HG02571 (cell line): ENCODE results near the gene ITGA11.
"Not testable (repeated sequence)": the region's sequence is repeated elsewhere in the genome, so short reads cannot be mapped to it uniquely, and the experiment has no call there.

Experiments
- ATAC-seq: cut with Tn5 transposase; IDR thresholded peaks from one replicate; pipeline ENCODE4 v1.9.1; 2021; ENCODE audit warnings: mild to moderate bottlenecking, moderate library complexity; ENCODE audit not compliant: unreplicated experiment

ITGA11 gene

DNA sequence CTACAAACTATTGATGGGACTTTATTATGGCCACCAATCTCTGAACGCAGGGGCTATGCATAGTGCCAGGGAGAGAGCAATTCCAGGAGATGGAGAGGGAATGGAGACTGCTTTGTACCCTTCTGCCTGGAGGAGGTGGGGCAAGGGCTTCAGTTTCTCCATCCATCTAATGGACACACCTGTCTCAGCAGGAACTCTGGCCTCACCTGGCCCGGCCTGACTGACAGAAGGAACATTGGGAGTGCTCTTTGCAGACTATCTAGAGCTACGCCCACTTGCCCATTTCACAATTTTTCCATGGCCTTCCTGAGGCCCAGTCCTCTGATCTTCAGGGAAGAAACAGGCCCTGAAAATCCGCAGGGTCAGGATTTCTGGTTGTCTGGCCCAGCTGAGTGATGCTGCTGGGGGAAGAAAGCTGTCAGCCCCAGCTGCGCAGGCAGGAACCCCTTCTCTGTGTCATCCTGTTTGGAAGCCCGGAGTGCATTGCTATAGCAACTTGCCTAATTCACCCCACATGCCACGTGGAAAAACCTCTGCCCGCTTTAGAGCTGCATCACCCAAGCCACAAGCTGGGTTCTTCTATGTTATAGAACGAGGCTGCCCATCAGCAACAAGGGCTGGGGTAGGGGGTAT lies 6.4 kb downstream of the ITGA11 start:
- no peak for ATAC-seq

DNA sequence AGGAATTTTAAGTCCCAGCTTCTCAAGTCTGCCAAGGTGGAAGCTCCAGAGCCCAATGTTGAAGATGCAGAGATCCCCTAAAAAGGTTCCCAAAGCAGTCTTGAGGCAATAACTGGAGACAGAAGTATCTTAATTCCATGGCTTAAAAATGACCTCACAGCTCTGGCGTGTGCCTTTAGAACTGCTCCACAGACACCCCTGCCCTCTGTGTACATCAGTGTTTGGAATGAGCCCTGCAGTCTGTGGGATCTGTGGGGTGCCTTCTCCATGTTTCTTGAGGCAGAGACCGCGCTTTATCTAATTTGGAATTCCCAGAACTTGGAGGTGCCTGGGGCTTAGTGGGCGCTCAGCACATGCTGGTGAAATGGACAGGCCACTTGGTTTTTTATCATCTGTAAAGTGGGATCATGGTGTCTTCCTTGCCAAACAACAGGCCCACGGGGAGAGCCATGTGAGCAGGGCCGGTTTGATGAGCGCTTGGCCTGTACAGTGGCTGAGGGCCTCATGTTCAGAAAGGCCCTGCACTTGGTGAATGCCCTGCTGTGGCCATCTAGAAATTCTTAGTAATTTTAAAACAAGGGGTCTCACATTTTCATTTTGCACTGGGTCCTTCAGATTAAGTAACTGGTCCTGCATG lies 7.1 kb downstream of the ITGA11 start:
- no peak for ATAC-seq

DNA sequence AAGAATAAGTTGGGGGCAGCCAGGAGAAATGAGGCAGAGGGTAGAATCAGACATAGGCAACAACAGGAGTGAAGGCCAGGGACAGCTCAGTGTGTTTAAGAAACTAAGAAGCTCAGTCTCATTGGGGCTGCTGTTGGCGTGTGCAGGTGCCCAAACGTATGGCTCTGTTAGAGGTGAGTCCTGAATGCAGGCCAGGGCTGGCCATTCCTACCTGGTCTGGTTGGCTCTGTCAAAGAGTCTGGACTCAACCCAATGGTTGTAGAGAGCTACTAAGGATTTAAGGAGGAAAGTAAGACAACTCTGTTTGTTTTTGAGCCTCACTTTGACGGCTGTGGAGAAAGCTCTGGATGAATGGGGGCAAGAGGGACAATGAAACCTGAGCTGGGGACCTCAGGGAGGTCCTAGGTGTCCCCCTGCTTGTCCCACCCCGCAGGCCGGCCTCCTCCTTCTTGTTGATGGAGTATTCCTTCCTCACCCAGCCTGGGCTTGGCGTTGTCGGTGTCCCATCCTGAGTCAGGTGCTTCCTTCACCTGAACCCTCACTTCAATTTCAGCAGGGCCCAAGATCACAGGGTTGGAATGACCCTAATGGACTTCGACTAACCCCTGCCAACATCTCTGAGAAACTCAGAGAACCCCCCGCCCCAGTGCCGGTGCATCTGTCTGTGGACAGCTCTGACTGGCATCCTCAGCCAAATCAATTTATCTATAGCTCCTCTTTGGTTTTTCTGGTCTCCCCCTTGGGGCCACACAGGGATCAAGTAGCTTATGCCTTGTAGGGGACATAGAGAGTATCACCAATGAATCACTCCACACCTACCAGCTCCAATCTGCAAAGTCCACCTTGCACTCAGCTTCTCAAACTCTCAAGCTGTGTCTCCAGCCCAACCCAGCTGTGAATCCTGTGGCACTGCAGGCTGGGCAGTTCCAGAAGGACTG lies 8.3 kb downstream of the ITGA11 start:
- ATAC-seq: no peak

- ATAC-seq: not testable (repeated sequence)
These were observed 9.4 kb downstream of the ITGA11 start for GRCh38 chr15:68422403-68423145.

DNA sequence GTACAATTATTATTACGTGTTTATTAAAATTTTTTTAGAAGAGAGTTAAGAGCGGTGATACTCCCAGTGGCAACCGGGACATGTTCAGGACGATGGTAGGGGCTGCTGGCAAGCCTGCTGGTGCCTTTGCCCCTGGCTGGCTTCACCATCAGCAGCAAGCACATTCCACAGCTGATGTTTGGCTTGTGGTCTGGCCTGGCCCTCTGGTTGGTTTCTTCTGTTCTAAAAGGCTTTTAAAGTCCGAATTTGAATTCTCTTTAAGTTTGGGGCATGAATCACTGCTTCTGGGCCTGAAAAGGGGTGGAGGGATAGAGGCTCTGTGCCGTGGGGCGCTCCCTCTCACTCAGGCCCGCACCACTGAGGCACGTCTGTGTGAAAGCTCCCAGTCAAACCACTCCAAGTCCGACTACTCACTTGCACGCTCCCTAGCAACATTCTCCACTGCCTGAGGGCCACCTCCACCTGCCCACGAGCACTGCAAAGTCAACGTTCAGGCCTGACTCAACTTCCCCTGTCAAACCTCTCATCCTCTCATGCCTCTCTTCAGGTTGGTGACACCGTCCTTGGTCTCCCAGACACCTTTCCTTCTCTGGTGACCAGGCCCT lies 10.1 kb downstream of the ITGA11 start:
- ATAC-seq: no peak

- ATAC-seq: no peak
These were observed 10.8 kb downstream of the ITGA11 start for GRCh38 chr15:68421115-68421551.

GRCh38 chr15:68420186-68420684 lies 11.7 kb downstream of the ITGA11 start:
- no peak for ATAC-seq

- ATAC-seq: no peak
These were observed 12.4 kb downstream of the ITGA11 start for GRCh38 chr15:68419301-68420175.

DNA sequence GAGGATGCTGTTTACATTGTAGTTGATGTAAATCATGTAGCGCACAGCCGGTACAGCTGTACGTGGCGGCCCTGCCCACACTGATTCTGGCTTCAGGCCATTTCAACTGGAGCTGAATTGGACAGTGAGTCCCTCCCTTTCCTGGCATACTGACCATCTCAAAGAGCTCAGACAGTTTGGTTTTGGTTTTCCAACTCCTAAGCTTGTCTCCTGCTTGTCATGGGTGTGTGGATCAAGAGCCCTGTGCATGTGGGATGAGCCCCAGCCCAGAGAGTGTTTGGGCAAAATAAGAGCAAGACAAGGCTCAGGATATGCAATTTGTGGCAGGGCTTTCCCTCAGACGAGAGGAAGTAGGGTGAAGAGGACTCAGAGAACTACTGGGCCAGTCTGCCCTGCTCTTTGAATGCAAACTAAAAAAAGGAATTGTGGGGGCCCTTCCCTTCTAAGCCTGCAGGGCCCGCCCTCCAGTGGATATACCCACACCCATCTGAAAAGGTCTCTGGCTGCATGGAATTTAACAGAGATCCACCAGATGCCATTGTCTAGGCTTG lies 13.3 kb downstream of the ITGA11 start:
- no peak for ATAC-seq

GRCh38 chr15:68417897-68418296 lies 14.1 kb downstream of the ITGA11 start:
- ATAC-seq: no peak

DNA sequence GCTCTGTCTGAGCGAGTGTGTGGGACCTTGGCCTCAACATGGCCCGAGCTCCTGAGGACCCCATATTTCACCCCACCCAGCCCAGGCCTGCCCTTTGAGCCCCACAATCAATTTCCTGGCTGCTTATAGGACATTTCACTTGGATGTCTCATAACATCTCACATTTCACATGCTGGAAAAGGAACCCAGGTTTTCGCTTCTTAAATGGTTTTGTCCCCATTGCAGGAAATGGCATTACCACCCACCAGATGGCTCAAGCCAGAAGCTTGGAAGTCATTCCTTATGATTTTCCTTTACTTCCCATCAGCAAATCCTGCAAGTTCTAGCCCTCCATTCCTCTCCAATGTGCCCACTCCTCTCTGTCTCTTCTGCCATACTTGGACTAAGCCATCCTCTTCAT lies 14.9 kb downstream of the ITGA11 start:
- ATAC-seq: no peak

DNA sequence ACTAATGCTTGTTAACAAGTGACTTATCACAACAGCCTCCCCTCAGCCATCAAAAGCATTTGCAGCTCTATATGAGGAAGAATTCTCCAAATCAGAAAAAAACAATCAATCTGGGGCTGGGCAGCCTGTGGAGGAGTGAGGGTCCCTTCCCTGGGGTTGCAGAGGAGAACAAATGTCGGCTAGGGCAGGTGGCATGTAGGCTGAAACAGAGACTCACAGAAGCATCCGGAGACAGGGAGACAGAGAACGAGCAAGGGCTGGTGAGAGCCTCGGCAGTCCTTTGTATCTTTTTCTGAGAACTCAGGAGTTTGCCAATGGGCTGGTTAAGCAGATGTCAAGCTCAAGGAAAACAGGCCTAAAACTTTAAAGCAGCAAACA lies 15.8 kb downstream of the ITGA11 start:
- ATAC-seq: no peak

- no peak for ATAC-seq
These were observed 16.3 kb downstream of the ITGA11 start for GRCh38 chr15:68415501-68416157.

DNA sequence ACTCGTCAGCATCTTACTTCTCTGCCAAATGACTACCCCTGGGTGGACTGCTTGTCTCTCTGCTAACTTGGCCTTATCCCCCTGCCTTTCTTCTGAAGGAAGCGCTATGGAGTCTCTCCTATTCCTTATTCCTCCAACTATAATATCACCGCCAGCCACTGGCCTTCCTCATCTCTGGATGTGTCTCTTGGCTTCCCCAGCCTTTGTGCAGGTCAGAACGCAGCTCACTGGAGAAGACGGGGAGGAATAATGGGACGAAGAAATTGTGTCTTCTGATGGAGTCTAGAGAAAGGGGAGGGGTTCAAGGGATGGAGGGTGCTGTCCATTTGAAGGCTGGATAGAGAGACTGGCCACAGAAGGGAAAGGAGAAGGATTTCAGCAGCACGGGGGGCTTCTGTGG lies 16.9 kb downstream of the ITGA11 start:
- ATAC-seq: no peak

DNA sequence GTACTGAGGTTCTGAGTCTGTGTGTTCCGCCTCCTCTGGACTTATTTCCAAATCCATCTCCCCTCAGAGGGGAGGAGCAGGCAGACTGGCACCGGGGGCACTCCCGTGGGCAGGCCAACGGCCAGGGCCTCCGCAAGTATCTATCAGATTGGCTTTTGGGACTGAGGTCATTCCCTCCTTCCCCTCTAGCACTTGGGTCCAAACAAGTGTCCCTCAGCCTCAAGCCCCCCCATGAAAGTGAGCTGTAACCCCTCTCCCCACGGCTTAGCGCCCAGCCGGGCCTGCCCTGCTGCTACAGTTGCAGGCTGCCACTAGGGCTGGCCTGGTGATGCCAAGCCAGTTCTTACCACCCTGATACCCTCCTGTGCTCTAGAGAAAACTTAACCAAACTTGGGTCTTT lies 17.4 kb downstream of the ITGA11 start:
- no peak for ATAC-seq

- no peak for ATAC-seq
These were observed 17.8 kb downstream of the ITGA11 start for GRCh38 chr15:68414206-68414555.

DNA sequence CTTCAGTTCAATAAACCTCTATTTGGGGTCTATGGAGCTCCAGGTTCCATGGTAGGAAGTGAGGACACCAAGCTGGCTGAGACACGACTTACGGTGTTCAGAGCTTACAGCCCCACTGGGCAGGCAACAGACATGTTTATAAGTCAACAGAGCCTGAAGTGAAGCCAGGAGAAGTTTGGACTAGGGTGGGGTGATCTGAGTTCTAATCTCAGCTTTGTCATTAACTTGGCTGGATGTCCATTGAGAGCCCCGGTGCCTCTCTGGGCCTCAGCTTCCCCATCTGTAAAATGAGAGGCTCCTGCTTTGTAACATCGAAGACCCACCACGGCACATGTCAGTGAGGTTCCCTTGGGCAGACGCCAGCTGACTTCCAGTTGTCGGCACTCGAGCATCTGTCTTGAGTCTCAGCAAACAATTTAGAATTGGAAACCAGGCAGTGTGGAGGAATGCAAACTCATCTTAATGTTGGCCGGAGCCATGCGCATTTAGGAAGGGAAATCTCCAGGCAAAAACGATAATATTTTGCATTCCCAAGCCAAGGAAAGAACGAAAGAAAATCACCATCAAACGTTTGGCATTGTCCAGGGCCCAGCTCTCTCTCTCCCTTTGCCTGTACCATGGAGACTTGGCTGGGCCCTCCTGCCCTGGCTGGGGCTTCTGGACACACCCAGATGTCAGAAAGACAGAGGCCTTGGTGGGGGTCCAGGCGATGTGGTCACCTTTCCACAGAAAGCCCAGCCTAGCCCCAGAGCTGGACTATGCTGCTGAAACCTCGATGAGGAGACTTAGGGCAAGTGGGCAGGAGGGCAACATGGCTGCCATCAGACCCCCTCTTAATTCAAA lies 18.4 kb downstream of the ITGA11 start:
- no peak for ATAC-seq

GRCh38 chr15:68412218-68412617 lies 19.7 kb downstream of the ITGA11 start:
- ATAC-seq: no peak
